OCI-LY7 (cell line): ENCODE data around the gene ZNF358. TPM values are rescaled to one million over a fixed set of nuclear protein-coding genes. Genes with fewer than 3 reads are reported as not detected.
A peak's percentile ranks its signal among the peaks of the same experiment; 100 is the strongest.
"Not testable (repeated sequence)": the region's sequence is repeated elsewhere in the genome, so short reads cannot be mapped to it uniquely, and the experiment has no call there.

ENCODE experiments used
- BruUV-seq: library from RNA; stranded (reverse); fragments of 400-500 nt; replicated peaks from 2 replicates; lab custom pipeline; 2021; lab: Mats Ljungman, UMichigan
- CTCF ChIA-PET: fragments of 300-600 bp; sonication (Branson Sonifier 250); formaldehyde crosslinking; loops from one replicate; lab custom pipeline; 2022; ENCODE audit warnings: antibody characterized with exemption; ENCODE audit not compliant: unreplicated experiment; lab: Charles Lee
- POLR2A ChIA-PET: fragments of 300-600 bp; sonication (Branson Sonifier 250); formaldehyde crosslinking; loops from one replicate; lab custom pipeline; 2022; ENCODE audit warnings: antibody characterized with exemption; lab: Charles Lee
- DNase-seq: peaks from one replicate; pipeline ENCODE4 v3.0.0-alpha.2; 2015; ENCODE audit warnings: low spot score
- H2AFZ ChIP-seq: fragments of 200-600 bp; sonication (generic), shearing (Covaris generic); 2 replicates; pipeline ENCODE4 v1.6.1; 2014; ENCODE audit warnings: mild to moderate bottlenecking, antibody characterized with exemption, low read length, moderate library complexity
- H3K27ac ChIP-seq: fragments of 200-600 bp; sonication (generic); 2 replicates; pipeline ENCODE4 v1.5.1; 2014; ENCODE audit warnings: mixed run types, low read depth, mild to moderate bottlenecking, moderate library complexity, low read length, inconsistent platforms; ENCODE audit not compliant: poor library complexity, severe bottlenecking
- H3K36me3 ChIP-seq: fragments of 200-600 bp; sonication (generic); 2 replicates; pipeline ENCODE4 v1.6.1; 2014; ENCODE audit warnings: mild to moderate bottlenecking, antibody characterized with exemption, low read length, moderate library complexity, mixed read lengths; ENCODE audit not compliant: insufficient read depth
- H3K4me1 ChIP-seq: fragments of 200-600 bp; sonication (generic); 2 replicates; pipeline ENCODE4 v1.5.1; 2014; ENCODE audit warnings: mild to moderate bottlenecking, low read length; ENCODE audit not compliant: insufficient read depth, poor library complexity, severe bottlenecking
- H3K4me2 ChIP-seq: fragments of 200-600 bp; sonication (generic); 2 replicates; pipeline ENCODE4 v1.6.1; 2014; ENCODE audit warnings: mild to moderate bottlenecking, low read length
- H3K4me3 ChIP-seq: fragments of 200-600 bp; sonication (generic); 2 replicates; pipeline ENCODE4 v1.5.1; 2014; ENCODE audit warnings: mild to moderate bottlenecking, low read depth, low read length; ENCODE audit not compliant: poor library complexity, severe bottlenecking
- H3K79me2 ChIP-seq: fragments of 200-600 bp; sonication (generic); 2 replicates; pipeline ENCODE4 v1.6.1; 2016; ENCODE audit warnings: low read depth, mild to moderate bottlenecking, low read length, moderate library complexity, mixed read lengths; ENCODE audit not compliant: insufficient read depth
- H3K9me2 ChIP-seq: fragments of 200-600 bp; sonication (generic); 2 replicates; pipeline ENCODE4 v1.6.1; 2016; ENCODE audit warnings: mild to moderate bottlenecking, low read length, mixed read lengths; ENCODE audit not compliant: insufficient read depth
- H3K9me3 ChIP-seq: fragments of 200-600 bp; sonication (generic); 2 replicates; pipeline ENCODE4 v1.6.1; 2014; ENCODE audit warnings: mild to moderate bottlenecking, mixed run types, low read length, mixed read lengths
- H4K20me1 ChIP-seq: fragments of 200-600 bp; sonication (generic); 2 replicates; pipeline ENCODE4 v1.6.1; 2014; ENCODE audit warnings: mild to moderate bottlenecking, antibody characterized with exemption, low read length, moderate library complexity, mixed read lengths; ENCODE audit not compliant: insufficient read depth
- EZH2phosphoT487 ChIP-seq: fragments of 200-600 bp; sonication (generic); IDR thresholded peaks from 2 replicates; pipeline ENCODE4 v1.6.1; 2018; ENCODE audit warnings: low read depth, borderline replicate concordance, mild to moderate bottlenecking, mixed run types, antibody characterized with exemption, low read length, moderate library complexity, mixed read lengths
- intact Hi-C: fragments of 100-400 bp; cut with micrococcal nuclease; formaldehyde crosslinking; loops from one replicate; pipeline ENCODE4 v1.10.0; 2022; ENCODE audit not compliant: unreplicated experiment
- total RNA-seq, 2 experiments: library from RNA; depleted of rRNA in 1 of 2; stranded (reverse); fragments of >200 nt in 1 of 2; shearing (Covaris generic) in 1 of 2; gene quantifications; 2 replicates each; pipeline ENCODE4 v1.2.3, GENCODE V29; 2014 to 2022
- TF ChIP-seq, protein P1 (sequence below): fragments of 200-600 bp; sonication (generic); conservative IDR thresholded peaks from 2 replicates; pipeline ENCODE4 v1.5.1; 2014; ENCODE audit warnings: mild to moderate bottlenecking, antibody characterized with exemption, low read length, moderate library complexity, mixed read lengths

ZNF358 gene
- total RNA-seq, 2 experiments from 2014 or later, result not detected

DNA sequence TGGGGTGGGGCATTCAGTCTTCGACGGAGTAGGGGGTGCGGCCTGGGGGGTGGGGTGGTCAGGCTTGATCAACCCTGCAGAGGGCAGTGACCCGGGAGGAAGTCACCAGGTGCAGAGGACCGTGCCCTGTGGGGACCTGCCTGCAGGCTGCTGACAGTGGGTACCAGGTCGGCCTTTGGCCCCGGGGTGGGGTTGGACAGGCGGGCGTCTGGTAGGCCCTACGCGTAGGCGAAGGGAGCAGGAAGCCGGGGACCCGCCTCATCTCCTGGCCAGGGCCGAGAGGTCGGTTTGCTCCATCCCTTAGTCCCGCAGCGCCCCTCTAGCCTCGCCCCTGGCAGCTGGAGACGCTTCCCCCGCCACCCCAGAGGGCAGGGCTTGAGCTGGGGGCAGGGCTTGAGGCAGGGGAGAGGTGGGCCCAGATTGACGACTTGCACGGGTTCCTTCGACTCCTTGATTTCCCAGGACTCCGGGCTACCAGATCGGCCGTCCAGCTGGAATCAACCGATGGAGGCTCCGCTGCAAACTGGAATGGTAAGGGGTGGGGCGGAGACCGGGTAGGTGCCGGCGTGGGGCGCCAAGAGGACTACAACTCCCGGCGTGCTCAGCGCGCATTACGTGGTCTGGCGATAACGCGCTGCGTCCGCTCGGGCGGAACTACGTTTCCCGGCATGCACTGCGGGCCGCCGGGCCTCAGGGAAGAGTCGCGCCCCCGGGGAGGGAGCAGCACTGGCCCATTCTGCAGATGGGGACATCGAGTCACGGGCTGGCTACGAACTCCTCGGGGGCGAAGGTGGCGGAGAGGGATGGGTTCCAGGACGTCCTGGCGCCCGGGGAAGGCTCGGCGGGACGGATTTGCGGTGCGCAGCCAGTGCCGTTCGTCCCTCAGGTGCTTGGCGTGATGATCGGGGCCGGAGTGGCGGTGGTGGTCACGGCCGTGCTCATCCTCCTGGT lies 19.4 kb downstream of the ZNF358 start, which contains the start of gene PNPLA6:
Gene PNPLA6, plus strand, starts transcription at position 671 of the 951 bp plus-strand sequence. Its CDS starts 72 bp downstream, at position 743.
- H3K4me1 ChIP-seq, result peaks cover 13% of the 10 kb centered on the region
- H3K27ac ChIP-seq, result peak within 1 kb of the TSS; percentile 8
- BruUV-seq, result no TSS peak

DNA sequence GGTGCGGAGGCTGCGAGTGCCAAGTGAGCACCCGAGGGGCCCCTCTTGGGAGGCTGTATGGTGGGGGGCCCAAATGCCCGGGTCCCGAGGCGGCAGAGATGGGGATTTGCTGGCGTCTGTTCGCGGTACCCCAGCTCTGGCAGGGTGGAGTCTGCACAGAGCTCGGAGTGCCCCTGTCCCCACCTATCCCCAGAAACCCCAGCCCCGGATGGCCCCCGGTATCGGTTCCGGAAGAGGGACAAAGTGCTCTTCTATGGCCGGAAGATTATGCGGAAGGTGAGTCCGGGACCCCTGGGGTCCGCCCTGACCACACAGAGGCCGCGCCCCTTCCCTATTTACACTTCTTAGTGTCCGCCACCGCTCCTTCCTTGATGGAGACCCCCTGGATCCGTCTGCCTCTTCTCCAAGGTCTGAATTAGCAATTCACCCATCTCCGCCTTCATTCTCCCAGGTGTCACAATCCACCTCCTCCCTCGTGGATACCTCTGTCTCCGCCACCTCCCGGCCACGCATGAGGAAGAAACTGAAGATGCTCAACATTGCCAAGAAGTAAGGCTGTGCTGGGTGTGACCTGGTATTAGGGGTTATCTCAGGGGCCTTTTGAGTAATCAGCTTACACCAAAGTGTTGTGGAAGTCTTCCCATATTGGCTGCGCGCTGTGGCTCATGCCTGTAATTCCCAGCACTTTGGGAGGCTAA lies 20.2 kb downstream of the ZNF358 start:
- peaks cover 17% of the 10 kb centered on the region for H3K36me3 ChIP-seq
- POLR2A ChIA-PET, result interaction anchor here (0.7 kb wide), 1 partner anchor 139 kb away, joined by 7 read pairs; no protein-coding TSS in a partner anchor
- BruUV-seq, result no TSS peak

More for the DNA sequence above, 19.4 kb downstream of the ZNF358 start, which contains the start of gene PNPLA6:
- DNase-seq, result peak; percentile 95
- Histone ChIP-seq H4K20me1 (no peaks in the 10 kb centered on the region), H3K9me3 (no peaks in the 10 kb centered on the region), H3K36me3 (peaks cover 15% of the 10 kb centered on the region), H3K4me2 (peak within 1 kb of the TSS; percentile 89), H3K9me2 (no peaks in the 10 kb centered on the region), H3K79me2 (no peaks in the 10 kb centered on the region), H3K4me3 (peak within 1 kb of the TSS; percentile 93), H2AFZ (peak within 1 kb of the TSS; percentile 64)
- CTCF ChIA-PET, result no interaction called here
- intact Hi-C loops, result loop anchor here (1.0 to 10.0 kb wide), 3 partner anchors 13 to 191 kb away; partner anchors contain the start of genes ARHGEF18 and MCOLN1
- TF ChIP-seq, protein P1, sequence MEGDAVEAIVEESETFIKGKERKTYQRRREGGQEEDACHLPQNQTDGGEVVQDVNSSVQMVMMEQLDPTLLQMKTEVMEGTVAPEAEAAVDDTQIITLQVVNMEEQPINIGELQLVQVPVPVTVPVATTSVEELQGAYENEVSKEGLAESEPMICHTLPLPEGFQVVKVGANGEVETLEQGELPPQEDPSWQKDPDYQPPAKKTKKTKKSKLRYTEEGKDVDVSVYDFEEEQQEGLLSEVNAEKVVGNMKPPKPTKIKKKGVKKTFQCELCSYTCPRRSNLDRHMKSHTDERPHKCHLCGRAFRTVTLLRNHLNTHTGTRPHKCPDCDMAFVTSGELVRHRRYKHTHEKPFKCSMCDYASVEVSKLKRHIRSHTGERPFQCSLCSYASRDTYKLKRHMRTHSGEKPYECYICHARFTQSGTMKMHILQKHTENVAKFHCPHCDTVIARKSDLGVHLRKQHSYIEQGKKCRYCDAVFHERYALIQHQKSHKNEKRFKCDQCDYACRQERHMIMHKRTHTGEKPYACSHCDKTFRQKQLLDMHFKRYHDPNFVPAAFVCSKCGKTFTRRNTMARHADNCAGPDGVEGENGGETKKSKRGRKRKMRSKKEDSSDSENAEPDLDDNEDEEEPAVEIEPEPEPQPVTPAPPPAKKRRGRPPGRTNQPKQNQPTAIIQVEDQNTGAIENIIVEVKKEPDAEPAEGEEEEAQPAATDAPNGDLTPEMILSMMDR, result no peak
- TF ChIP-seq EZH2phosphoT487, result no peak
- POLR2A ChIA-PET, result interaction anchor here (0.5 to 0.6 kb wide), 3 partner anchors 47 to 466 kb away, joined by 3 to 5 read pairs (median 4); partner anchors contain the start of gene ZNF557

DNA sequence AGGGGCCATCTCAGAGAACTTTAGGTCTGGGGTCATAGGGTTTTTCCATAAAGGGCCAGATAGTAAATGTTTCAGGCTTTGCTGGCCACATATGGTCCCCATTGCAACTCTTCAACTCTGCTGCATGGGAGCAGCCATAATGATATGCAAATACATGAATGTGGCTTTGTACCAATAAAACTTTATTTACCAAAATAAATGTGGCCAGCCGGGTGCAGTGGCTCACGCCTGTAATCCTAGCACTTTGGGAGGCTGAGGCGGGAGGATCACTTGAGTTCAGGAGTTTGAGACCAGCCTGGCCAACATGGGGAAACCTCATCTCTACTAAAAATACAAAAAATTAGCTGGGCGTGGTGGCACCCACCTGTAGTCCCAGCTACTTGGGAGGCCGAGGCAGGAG lies 23.1 kb downstream of the ZNF358 start:
- H3K27ac ChIP-seq, H3K79me2 ChIP-seq, H3K9me3 ChIP-seq, POLR2A ChIA-PET, CTCF ChIA-PET, H4K20me1 ChIP-seq, H3K9me2 ChIP-seq, H3K4me3 ChIP-seq, DNase-seq, BruUV-seq, H3K4me1 ChIP-seq, H2AFZ ChIP-seq, H3K4me2 ChIP-seq: not testable (repeated sequence)
- intact Hi-C loops, result loop anchor here (10.0 kb wide), 1 partner anchor 194 kb away; the partner anchor contains the start of gene ARHGEF18
- H3K36me3 ChIP-seq, result peaks cover 32% of the 10 kb centered on the region

More for the DNA sequence above, 20.2 kb downstream of the ZNF358 start:
- Histone ChIP-seq H3K79me2 (no peaks in the 10 kb centered on the region), H3K4me3 (peak overlapping the region; percentile 93), H3K4me1 (peaks cover 13% of the 10 kb centered on the region), H3K27ac (no peak overlapping the region), H2AFZ (peak overlapping the region; percentile 64), H3K9me3 (no peaks in the 10 kb centered on the region), H4K20me1 (no peaks in the 10 kb centered on the region), H3K9me2 (no peaks in the 10 kb centered on the region), H3K4me2 (peak overlapping the region; percentile 89)
- intact Hi-C loops, result loop anchor here (1.0 to 10.0 kb wide), 3 partner anchors 14 to 191 kb away; partner anchors contain the start of genes ARHGEF18 and MCOLN1
- DNase-seq, result no peak
- no peak for TF ChIP-seq EZH2phosphoT487
- TF ChIP-seq, protein P1, result no peak
- CTCF ChIA-PET, result no interaction called here
